Stimulated activated CD4-positive, alpha-beta T cell treated with anti-CD3 and anti-CD28 coated beads, TNF-alpha, amount 100 ng/mL, for 48 hours (primary cell): ENCODE results near the gene ETV6.
"Not testable (repeated sequence)": the region's sequence is repeated elsewhere in the genome, so short reads cannot be mapped to it uniquely, and the experiment has no call there.

Experiments used
- DNase-seq, 3 donors: peaks; one replicate each; pipeline ENCODE4 v3.0.0-alpha.2; 2020; ENCODE audit warnings: low read depth in 3 of 3

Gene ETV6

DNA sequence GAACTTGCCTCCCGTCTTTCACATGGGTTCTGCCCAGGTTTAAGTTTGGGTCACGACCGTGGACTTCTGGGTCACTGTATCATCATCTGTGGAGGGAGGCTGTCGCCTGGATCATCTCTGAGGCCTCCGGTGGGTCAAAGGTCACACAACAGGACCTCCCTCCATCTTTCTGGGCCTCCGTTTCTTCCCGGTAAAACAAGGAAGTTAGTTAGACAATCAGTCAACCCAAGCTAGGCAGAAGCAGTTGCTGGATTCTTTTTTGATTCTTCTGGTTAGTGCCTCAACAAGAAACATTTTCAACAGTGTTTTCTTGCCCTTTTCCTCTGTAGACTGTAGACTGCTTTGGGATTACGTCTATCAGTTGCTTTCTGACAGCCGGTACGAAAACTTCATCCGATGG lies 234.6 kb downstream of the ETV6 start:
- no peak for DNase-seq

DNA sequence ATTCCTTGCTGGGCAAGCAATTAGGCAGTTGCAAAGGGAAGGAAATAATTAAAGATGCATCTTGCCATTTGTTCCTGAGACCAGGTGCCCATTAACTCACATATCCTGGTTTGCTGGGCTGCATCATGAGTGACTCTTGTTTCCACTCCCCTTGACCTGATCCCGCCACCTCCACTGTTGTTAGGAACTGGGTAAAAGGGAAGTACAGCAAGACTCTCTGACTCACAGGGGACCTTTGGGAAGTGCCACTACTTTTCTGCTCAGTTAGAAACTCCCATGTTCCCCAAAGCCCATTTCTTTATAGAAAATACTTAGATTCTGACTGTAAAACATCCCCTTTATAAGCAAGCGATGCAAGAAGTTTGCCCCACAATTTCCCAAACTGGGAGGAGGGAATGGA lies 235.2 kb downstream of the ETV6 start:
- no peak for DNase-seq

DNA sequence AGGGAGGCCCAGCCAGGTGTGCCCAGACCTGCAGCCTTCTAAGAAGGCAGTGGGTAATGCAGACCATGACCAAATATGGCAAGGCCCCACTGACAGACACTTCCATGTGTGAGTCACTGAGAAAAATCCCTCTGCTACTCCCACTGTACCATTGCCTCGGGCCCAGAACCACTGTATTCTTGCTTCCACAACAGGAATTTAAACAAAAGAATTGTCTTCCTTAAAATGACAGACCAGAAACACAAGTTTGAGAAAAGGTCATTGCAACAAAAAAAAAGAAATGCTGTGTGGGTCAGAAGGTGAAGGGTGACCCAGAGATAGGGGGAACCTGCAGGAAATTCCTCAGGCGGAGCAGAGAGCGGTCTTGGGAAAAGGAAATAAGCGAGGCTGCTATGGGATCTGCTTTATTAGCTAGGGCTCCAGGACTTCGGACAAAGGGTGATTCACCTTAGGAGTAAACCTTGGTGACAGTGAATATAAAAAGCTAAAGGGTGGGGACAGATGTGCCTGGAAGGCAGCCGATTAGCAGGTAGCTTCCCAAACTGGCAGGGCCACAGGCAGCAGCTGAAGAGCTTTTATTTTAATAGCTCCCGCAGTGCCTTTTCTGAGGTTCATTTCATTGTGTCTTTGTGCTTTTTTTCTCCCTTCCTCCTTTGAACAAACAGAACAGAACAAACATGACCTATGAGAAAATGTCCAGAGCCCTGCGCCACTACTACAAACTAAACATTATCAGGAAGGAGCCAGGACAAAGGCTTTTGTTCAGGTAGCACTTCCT lies 236.0 kb downstream of the ETV6 start:
- DNase-seq: no peak

- no peak for DNase-seq
These were observed 236.9 kb downstream of the ETV6 start for GRCh38 chr12:11886339-11886738.

DNA sequence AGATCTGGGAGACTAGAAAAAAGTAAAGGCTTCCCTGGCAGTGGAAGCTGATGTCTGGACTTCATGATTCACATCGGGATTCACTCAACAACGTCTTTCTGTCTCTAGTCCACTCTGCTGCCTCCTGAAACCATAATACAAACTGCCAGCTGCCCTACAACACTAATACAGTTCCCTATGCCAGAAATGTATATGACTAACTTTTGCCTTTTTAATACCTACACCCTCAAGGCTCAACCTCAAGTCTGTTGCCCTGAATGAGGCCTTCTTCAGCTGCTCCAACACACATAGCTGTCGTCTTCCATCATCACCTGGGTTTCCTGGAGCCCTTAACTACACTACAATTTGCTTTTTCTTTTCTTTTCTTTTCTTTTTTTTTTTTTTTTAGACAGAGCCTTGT lies 238.6 kb downstream of the ETV6 start:
- DNase-seq: no peak

GRCh38 chr12:11891346-11891745 lies 241.9 kb downstream of the ETV6 start:
- DNase-seq: no peak

GRCh38 chr12:11891754-11892386 lies 242.4 kb downstream of the ETV6 start:
- no peak for DNase-seq

- DNase-seq: no peak
These were observed 244.5 kb downstream of the ETV6 start for GRCh38 chr12:11893998-11894397.

DNA sequence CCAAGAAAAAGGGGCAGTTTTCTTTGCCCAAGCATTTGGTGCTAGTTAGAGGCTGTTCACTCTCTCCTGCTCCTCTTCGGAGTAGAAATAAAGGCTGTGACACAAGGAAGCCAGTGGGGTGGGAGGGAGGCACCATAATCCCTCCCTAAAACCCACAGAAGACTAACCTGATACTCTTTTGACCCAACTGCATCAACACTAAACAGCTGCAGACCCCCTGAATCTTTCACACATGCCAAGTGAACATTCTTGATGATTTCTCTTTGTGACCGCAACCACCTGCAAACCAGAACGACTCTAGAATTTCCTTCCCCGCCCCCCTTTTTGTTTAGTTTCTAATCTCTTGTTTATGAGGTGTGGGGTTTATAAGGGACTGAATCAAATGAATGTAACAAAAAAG lies 245.4 kb downstream of the ETV6 start:
- no peak for DNase-seq

DNA sequence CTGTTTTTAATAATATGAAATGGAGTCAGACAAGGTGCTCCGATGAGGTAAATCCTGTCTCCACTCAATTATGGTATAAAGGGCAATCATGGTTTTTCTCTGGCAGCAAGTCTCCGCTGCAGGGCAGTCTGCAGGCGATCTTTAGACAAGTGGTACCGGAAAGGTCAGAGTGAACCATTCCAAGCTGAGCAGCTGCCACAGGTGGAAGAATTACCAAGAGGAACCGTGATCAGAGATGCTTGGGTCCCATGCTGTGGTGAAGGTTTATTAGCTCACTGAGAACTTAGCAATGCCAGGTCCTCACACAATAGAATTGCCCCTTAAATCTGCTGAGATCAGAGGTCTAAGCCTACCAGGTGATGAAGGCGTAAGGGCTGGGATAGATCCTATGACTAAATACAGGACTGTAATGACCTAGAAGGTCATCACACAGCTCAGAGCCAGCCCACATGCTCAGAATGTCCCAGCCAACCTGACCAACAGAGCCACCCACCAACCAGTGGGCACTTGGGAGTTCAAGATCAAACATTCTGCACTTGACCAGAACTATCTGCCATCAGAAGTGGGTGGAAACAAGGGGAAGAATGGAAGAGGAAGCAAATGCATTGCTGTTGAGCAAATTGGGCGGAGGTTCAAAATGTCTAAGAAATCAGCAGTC lies 246.1 kb downstream of the ETV6 start:
- DNase-seq: no peak

GRCh38 chr12:11896417-11896929 lies 247.0 kb downstream of the ETV6 start:
- DNase-seq: no peak

DNA sequence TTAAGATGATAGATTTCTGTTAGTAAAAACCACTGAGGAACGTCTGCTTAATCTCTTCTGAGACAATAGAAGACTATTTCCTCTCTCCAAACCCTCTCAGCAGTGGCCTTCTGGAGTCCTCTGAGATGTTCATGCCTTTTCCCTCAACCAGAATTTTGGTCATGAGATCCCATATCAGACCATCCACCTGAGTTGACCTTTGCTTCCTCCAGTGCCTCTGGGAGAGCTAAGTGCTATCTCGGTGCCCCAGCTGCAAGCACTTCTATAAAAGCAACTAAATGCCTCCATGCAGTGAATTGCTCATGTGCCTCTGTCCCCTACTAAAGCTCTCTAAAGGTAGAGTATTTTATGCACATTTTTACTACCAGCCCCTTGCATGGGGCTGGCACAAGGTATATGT lies 248.4 kb downstream of the ETV6 start:
- no peak for DNase-seq

DNA sequence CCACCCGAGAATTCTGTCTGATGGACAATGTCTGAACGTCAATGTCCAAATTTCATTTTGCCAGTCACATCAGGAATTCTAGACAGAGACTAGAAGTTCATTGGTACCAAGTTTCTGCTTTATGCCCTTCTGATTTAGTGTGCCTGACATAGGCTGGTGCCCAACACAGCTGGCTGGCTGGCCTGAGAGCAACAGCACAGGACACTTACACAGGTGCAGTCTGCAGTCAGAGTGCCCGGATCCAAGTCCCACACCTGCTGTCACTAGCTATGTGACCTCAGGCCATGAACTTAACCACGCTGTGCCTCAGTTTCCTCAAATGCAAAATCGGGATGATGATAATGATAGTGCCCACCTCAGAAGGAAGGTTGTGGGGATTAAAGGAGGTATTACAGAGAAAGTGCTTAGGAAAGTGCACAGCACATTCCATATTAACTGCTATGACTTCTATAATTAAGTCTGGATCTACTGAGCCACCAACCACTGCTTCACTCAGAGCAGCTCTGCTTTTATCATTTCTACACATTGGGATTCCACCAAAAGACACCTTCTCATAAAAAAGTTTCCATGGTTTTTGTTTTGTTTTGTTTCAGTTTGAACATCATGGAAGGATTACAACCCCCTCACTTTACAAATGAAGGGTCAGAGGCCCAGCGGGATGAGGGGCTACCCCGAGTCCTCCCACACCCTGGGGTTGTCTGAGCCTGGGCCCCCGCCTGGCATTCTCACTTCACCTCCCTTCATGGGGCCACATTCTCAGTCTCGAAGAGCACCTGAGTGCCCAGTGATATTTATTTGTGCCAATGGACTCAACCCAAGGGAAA lies 252.4 kb downstream of the ETV6 start:
- peak; percentile 15 to 59 (median 19) for DNase-seq

DNA sequence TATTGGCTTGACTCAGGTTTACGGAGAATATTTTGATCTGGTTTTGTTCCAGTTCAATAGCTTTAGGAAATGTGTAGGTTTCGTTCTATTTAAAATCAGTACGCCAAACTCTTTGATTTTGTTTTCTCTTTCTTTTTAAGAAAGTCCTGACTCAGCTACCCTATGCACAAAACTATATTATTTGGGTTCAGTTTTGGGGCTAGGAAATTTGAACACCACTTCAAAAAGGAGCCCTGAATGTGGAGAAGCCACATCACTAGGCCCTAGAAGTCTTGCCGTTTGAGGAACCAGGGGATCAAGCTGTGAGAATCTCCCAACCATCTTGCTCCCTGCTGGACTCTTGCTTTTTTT lies 253.0 kb downstream of the ETV6 start:
- no peak for DNase-seq

DNA sequence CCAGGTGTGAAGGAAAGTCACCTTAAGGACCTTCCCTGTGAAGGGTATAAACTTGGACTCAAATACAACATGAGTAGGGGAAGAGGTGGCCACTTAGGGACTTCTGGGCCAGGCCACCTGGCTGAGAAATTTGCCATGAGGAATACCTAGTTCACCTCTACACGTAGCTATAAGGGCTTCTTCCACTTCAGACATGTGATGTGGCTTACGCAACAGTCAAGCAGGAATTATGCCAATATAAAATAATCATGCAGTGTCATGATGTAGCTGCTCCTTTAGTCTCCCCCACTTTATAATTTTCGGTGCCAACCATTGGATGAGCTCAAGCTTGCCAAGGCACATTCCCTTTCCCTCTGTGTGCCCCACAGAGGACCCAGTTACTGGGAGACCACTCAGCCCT lies 254.7 kb downstream of the ETV6 start:
- no peak for DNase-seq

DNA sequence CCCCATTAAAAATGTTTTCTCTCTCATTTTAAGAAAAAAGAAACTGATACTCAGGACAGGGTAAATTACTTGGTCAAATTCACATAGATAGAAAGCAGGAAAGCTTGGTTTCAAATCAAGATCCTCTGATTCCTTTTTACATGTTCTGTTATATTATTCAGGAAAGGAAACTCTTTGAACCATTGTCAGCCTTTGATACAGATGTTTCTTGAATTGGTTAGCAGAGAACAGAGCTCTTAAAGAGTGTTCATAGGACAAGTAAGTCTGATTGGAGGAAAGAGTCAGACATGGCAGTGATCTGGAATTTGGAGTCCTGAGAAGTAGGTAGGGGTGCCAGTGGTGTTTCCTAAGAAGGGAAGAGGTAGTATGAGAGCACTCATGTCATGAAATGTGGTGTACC lies 256.1 kb downstream of the ETV6 start:
- no peak for DNase-seq

DNA sequence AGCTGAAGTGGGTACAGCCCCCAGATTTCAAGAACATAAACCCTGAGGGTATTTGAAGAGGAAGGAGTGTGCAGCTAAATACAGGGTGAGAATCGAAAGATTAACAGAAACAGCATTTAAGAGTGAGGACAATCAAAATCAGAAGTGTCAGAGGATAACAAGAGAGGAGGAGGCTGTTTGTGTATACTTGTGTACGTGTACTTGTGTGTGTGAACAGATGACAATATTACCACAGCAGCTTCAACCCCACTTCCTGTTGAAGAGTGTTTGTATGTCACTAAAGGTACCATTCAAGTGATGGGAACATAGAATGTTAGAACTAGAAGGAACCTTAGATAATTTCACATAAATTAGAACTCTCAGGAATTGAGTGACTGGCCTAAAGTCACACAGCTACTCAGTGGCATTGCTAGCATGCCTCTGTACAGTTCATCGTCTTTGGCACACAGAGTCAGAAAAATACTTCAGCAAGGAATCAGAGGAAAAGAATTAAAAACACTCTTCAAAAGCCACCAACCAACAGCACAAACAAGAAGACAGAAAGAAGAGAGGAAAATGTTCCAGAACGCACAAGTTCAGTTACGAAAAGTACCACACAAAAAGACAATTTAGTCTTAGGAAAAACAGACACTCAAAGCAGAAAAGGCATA lies 256.9 kb downstream of the ETV6 start:
- DNase-seq: no peak

GRCh38 chr12:11907625-11908024 lies 258.2 kb downstream of the ETV6 start:
- DNase-seq: no peak

DNA sequence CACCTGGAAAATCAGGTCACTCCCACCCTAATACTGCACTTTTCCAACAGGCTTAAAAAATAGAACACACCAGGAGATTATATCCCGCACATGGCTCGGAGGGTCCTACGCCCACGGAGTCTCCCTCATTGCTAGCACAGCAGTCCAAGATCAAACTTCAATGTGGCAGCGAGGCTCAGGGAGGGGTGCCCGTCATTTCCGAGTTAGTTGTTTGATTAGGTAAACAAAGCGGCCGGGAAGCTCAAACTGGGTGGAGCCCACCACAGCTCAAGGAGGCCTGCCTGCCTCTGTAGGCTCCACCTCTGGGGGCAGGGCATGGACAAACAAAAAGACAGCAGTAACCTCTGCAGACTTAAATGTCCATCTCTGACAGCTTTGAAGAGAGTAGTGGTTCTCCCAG lies 259.9 kb downstream of the ETV6 start:
- not testable (repeated sequence) for DNase-seq

GRCh38 chr12:11916113-11916512 lies 266.6 kb downstream of the ETV6 start:
- no peak for DNase-seq

DNA sequence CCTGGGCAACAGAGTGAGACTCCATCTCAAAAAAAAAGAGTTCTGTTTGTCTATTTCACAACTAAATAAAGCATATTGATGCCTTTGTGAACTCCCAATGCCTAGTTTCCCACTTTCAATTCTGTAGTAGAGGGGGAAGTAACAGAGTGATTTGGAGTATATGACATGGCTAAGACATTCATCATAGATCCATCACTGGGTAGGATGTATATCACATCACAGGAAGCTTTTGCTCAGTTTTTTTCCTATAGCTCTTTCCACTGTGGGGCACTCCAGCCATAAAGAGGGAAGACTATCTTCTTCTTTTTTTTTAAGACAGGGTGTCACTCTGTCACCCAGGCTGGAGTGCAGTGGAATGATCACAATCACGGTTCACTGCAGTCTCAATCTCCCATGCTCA lies 267.3 kb downstream of the ETV6 start:
- DNase-seq: no peak

DNA sequence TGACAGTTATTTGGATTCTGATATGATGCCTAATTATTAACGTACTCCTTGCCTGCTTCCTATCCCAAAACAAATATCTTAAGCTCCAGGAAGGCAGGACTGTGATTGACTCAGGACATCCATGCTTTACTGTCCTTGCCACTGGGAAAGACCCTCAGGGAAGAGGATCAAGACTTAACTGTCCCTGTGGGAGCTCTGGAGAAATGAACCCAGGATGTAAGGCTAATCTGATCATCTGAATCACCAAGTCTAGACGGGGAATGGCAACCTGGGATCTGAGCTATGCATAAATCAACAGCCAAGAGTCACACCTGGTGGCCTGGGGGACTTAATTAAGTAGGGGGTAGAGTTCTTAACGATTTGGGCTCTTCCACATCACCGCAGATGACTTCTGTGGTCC lies 268.0 kb downstream of the ETV6 start:
- DNase-seq: no peak
